HepG2 (cell line): ENCODE results near the gene BBS9. TPM values are rescaled to one million over a fixed set of nuclear protein-coding genes. Genes with fewer than 3 reads are reported as not detected.

Source experiments
- ELK4 ChIP-seq: sonication (generic); formaldehyde crosslinking; IDR thresholded peaks from 2 replicates; pipeline ENCODE4 v1.9.0; 2021; ENCODE audit warnings: missing genetic modification reagents, borderline replicate concordance
- GTF3A ChIP-seq: sonication (generic); formaldehyde crosslinking; conservative IDR thresholded peaks from 2 replicates; pipeline ENCODE4 v1.4.0; 2020; ENCODE audit warnings: mild to moderate bottlenecking, missing genetic modification reagents
- HHEX ChIP-seq: IDR thresholded peaks from 2 replicates; pipeline ENCODE4 v1.6.1; 2016; ENCODE audit warnings: control low read depth
- HNF4A ChIP-seq: sonication (generic); formaldehyde crosslinking; IDR thresholded peaks from 2 replicates; pipeline ENCODE4 v1.4.0; 2020; ENCODE audit warnings: missing genetic modification reagents
- IKZF5 ChIP-seq: IDR thresholded peaks from 2 replicates; pipeline ENCODE4 v1.6.1; 2018; ENCODE audit warnings: missing genetic modification reagents, mild to moderate bottlenecking, missing compliant biosample characterization
- MXD3 ChIP-seq: IDR thresholded peaks from 2 replicates; pipeline ENCODE4 v1.6.1; 2016; ENCODE audit warnings: mild to moderate bottlenecking, missing biosample characterization, missing genetic modification reagents
- NR0B2 ChIP-seq: sonication (generic); formaldehyde crosslinking; IDR thresholded peaks from 2 replicates; pipeline ENCODE4 v1.4.0; 2020; ENCODE audit warnings: mild to moderate bottlenecking, missing genetic modification reagents
- PRDM10 ChIP-seq: sonication (generic); formaldehyde crosslinking; IDR thresholded peaks from 2 replicates; pipeline ENCODE4 v1.4.0; 2020; ENCODE audit warnings: low read depth, missing genetic modification reagents
- RXRB ChIP-seq: IDR thresholded peaks from 2 replicates; pipeline ENCODE4 v1.6.1; 2016; ENCODE audit warnings: borderline replicate concordance, missing genetic modification reagents, missing compliant biosample characterization
- SALL1 ChIP-seq: sonication (generic); formaldehyde crosslinking; IDR thresholded peaks from 2 replicates; pipeline ENCODE4 v1.8.0; 2022; ENCODE audit warnings: mild to moderate bottlenecking, missing genetic modification reagents
- SALL2 ChIP-seq: sonication (generic); formaldehyde crosslinking; IDR thresholded peaks from 2 replicates; pipeline ENCODE4 v1.8.1; 2023; ENCODE audit warnings: mild to moderate bottlenecking, missing genetic modification reagents, inconsistent platforms
- SMAD3 ChIP-seq: sonication (generic); formaldehyde crosslinking; IDR thresholded peaks from 2 replicates; pipeline ENCODE4 v1.4.0; 2020; ENCODE audit warnings: missing genetic modification reagents
- SP2 ChIP-seq: sonication (generic); formaldehyde crosslinking; IDR thresholded peaks from 2 replicates; pipeline ENCODE4 v1.5.1; 2020; ENCODE audit warnings: mild to moderate bottlenecking, missing genetic modification reagents
- TFDP1 ChIP-seq: IDR thresholded peaks from 2 replicates; pipeline ENCODE4 v1.6.1; 2016; ENCODE audit warnings: missing compliant biosample characterization, missing genetic modification reagents, borderline replicate concordance
- ZFX ChIP-seq: sonication (generic); formaldehyde crosslinking; IDR thresholded peaks from 2 replicates; pipeline ENCODE4 v1.4.0; 2020; ENCODE audit warnings: mild to moderate bottlenecking, low read depth, missing genetic modification reagents, moderate library complexity
- ZMYM4 ChIP-seq: sonication (generic); formaldehyde crosslinking; IDR thresholded peaks from 2 replicates; pipeline ENCODE4 v1.8.1; 2023; ENCODE audit warnings: mild to moderate bottlenecking, missing genetic modification reagents
- ZNF205 ChIP-seq: IDR thresholded peaks from 2 replicates; pipeline ENCODE4 v1.6.1; 2018; ENCODE audit warnings: missing biosample characterization, missing genetic modification reagents
- ZNF414 ChIP-seq: sonication (generic); formaldehyde crosslinking; IDR thresholded peaks from 2 replicates; pipeline ENCODE4 v1.5.0; 2020; ENCODE audit warnings: missing genetic modification reagents
- ZNF546 ChIP-seq: sonication (generic); formaldehyde crosslinking; conservative IDR thresholded peaks from 2 replicates; pipeline ENCODE4 v1.8.1; 2023; ENCODE audit warnings: mild to moderate bottlenecking, missing genetic modification reagents
- ZNF7 ChIP-seq: IDR thresholded peaks from 2 replicates; pipeline ENCODE4 v1.6.1; 2016; ENCODE audit warnings: missing biosample characterization, missing genetic modification reagents
- ZNF776 ChIP-seq: sonication (generic); formaldehyde crosslinking; IDR thresholded peaks from 2 replicates; pipeline ENCODE4 v1.4.0; 2020; ENCODE audit warnings: mild to moderate bottlenecking, missing genetic modification reagents
- ZNF782 ChIP-seq: sonication (generic); formaldehyde crosslinking; IDR thresholded peaks from 2 replicates; pipeline ENCODE4 v1.4.0; 2020; ENCODE audit warnings: missing genetic modification reagents, mild to moderate bottlenecking, borderline replicate concordance
- ZSCAN25 ChIP-seq: sonication (generic); formaldehyde crosslinking; IDR thresholded peaks from 2 replicates; pipeline ENCODE4 v1.8.0; 2022; ENCODE audit warnings: mild to moderate bottlenecking, missing genetic modification reagents
- polyA plus RNA-seq, 8 experiments: library from polyadenylated mRNA; depleted of rRNA in 3 of 8; stranded (reverse) in 7 of 8; unstranded in 1 of 8; fragments of >200 nt; fragmentation: Illumina TruSeq in 4 of 8; extraction: Trizol in 4 of 8; gene quantifications; 2 replicates each; pipeline versions ENCODE4 v1.2.1 to v1.2.3, GENCODE V29; 2011 to 2016; ENCODE audit warnings: low read depth in 4 of 8, missing spikeins in 1 of 8, mixed read lengths in 1 of 8; ENCODE audit not compliant: insufficient read depth in 1 of 8
- total RNA-seq, 5 experiments: library from RNA; depleted of rRNA; stranded (reverse); fragments of >200 nt; fragmentation: Illumina TruSeq; extraction: Trizol; gene quantifications; 2 replicates each; pipeline ENCODE4 v1.2.3, GENCODE V29; 2016; ENCODE audit warnings: low read depth in 1 of 5

The BBS9 gene
- total and polyA plus RNA-seq, 2 of the 13 experiments (the other 11 are each of a cell fraction or from before 2014, with no cell fraction given): 5.1 to 7.8 TPM

GRCh38 chr7:33215992-33216391 is 86.6 kb downstream of the BBS9 start (continued):
- TF ChIP-seq PRDM10 (0 out of 2 replicates have a peak, but pooled peaks have one; percentile 34), ZNF782 (CRISPR knock-in tag) (no peak), ZFX (CRISPR knock-in tag) (peak; percentile 53), HNF4A (CRISPR knock-in tag) (peak; percentile 96), MXD3 (CRISPR knock-in tag) (no peak), ZNF205 (CRISPR knock-in tag) (0 out of 2 replicates have a peak, but pooled peaks have one; percentile 36), ELK4 (CRISPR knock-in tag) (no peak), HHEX (CRISPR knock-in tag) (peak; percentile 82), RXRB (CRISPR knock-in tag) (peak; percentile 88; the same call in 1 of the 2 replicates), ZMYM4 (CRISPR knock-in tag) (peak; percentile 82), TFDP1 (CRISPR knock-in tag) (no peak), SP2 (CRISPR knock-in tag) (no peak), GTF3A (no peak), SALL1 (CRISPR knock-in tag) (peak; percentile 85; the same call in 1 of the 2 replicates), IKZF5 (CRISPR knock-in tag) (peak; percentile 73; the same call in 1 of the 2 replicates), NR0B2 (CRISPR knock-in tag) (no peak), SMAD3 (CRISPR knock-in tag) (peak; percentile 49; the same call in 1 of the 2 replicates), ZNF776 (CRISPR knock-in tag) (no peak), SALL2 (CRISPR knock-in tag) (no peak), ZNF7 (CRISPR knock-in tag) (peak; percentile 14; the same call in 1 of the 2 replicates), ZNF414 (no peak), ZNF546 (no peak), ZSCAN25 (no peak)
